Hepatocyte (in vitro differentiated cells): ENCODE data around the gene CRY1. TPM values are rescaled to one million over a fixed set of nuclear protein-coding genes. Genes with fewer than 3 reads are reported as not detected.

Experiments
- DNase-seq: peaks from one replicate; pipeline ENCODE4 v3.0.0-alpha.2; 2016; ENCODE audit warnings: low spot score
- H2AFZ ChIP-seq: fragments of 200-600 bp; sonication (generic); 2 replicates; pipeline ENCODE4 v1.6.0; 2016; ENCODE audit warnings: antibody characterized with exemption, mild to moderate bottlenecking
- H3K27ac ChIP-seq: fragments of 200-600 bp; sonication (generic); 2 replicates; pipeline ENCODE4 v1.5.1; 2016; ENCODE audit warnings: mild to moderate bottlenecking
- H3K27me3 ChIP-seq: fragments of 200-600 bp; sonication (generic); 2 replicates; pipeline ENCODE4 v1.6.1; 2016
- H3K36me3 ChIP-seq: fragments of 200-600 bp; sonication (generic); replicated peaks from 2 replicates; pipeline ENCODE4 v1.5.1; 2016; ENCODE audit warnings: low read depth; ENCODE audit not compliant: insufficient read depth
- H3K4me1 ChIP-seq: fragments of 200-600 bp; sonication (generic); 2 replicates; pipeline ENCODE4 v1.5.1; 2016; ENCODE audit warnings: mild to moderate bottlenecking, moderate library complexity; ENCODE audit not compliant: insufficient read depth
- H3K4me2 ChIP-seq: fragments of 200-600 bp; sonication (generic); 2 replicates; pipeline ENCODE4 v1.6.0; 2016
- H3K4me3 ChIP-seq: fragments of 200-600 bp; sonication (generic); 2 replicates; pipeline ENCODE4 v1.5.1; 2016; ENCODE audit warnings: mild to moderate bottlenecking
- H3K79me2 ChIP-seq: fragments of 200-600 bp; sonication (generic); 2 replicates; pipeline ENCODE4 v1.6.0; 2017; ENCODE audit warnings: mild to moderate bottlenecking
- H3K9me2 ChIP-seq: fragments of 200-600 bp; sonication (generic); replicated peaks from 2 replicates; pipeline ENCODE4 v1.6.0; 2017; ENCODE audit warnings: mild to moderate bottlenecking; ENCODE audit not compliant: insufficient read depth
- H3K9me3 ChIP-seq: fragments of 200-600 bp; sonication (generic); 2 replicates; pipeline ENCODE4 v1.5.1; 2016; ENCODE audit warnings: low read depth, mild to moderate bottlenecking
- H4K20me1 ChIP-seq: fragments of 200-600 bp; sonication (generic); 2 replicates; pipeline ENCODE4 v1.6.0; 2016; ENCODE audit warnings: mild to moderate bottlenecking; ENCODE audit not compliant: insufficient read depth, poor library complexity, severe bottlenecking
- CTCF ChIP-seq: fragments of 200-600 bp; sonication (generic); IDR thresholded peaks from 2 replicates; pipeline ENCODE4 v1.5.1; 2016; ENCODE audit warnings: antibody characterized with exemption, mild to moderate bottlenecking; ENCODE audit not compliant: poor library complexity
- EZH2 ChIP-seq: fragments of 200-600 bp; sonication (generic); IDR thresholded peaks from 2 replicates; pipeline ENCODE4 v1.6.1; 2016; ENCODE audit warnings: antibody characterized with exemption, mild to moderate bottlenecking, borderline replicate concordance
- EZH2phosphoT487 ChIP-seq: fragments of 200-600 bp; sonication (generic); IDR thresholded peaks from one replicate; pipeline ENCODE4 v1.6.1; 2018; ENCODE audit warnings: antibody characterized with exemption, mild to moderate bottlenecking, low read depth, moderate library complexity; ENCODE audit not compliant: unreplicated experiment, severe bottlenecking
- WGBS: methylation state at CpG from one replicate; pipeline ENCODE4 v1.1.6; 2016; ENCODE audit warnings: low lambda C conversion rate; ENCODE audit errors: missing lambda C conversion rate; 5-methylcytosine and 5-hydroxymethylcytosine counted together
- polyA plus RNA-seq: library from polyadenylated mRNA; unstranded; fragments of >200 nt; fragmentation: Nextera tagmentation; extraction: Ambion mirVana; gene quantifications from 2 replicates; pipeline ENCODE4 v1.2.1, GENCODE V29; 2016
- total RNA-seq: library from RNA; depleted of rRNA; stranded (reverse); fragments of >200 nt; gene quantifications from 2 replicates; pipeline ENCODE4 v1.2.3, GENCODE V29; 2014

CRY1 gene
- total and polyA plus RNA-seq, 2 experiments from 2014 or later: 29.1 to 34.6 TPM

DNA sequence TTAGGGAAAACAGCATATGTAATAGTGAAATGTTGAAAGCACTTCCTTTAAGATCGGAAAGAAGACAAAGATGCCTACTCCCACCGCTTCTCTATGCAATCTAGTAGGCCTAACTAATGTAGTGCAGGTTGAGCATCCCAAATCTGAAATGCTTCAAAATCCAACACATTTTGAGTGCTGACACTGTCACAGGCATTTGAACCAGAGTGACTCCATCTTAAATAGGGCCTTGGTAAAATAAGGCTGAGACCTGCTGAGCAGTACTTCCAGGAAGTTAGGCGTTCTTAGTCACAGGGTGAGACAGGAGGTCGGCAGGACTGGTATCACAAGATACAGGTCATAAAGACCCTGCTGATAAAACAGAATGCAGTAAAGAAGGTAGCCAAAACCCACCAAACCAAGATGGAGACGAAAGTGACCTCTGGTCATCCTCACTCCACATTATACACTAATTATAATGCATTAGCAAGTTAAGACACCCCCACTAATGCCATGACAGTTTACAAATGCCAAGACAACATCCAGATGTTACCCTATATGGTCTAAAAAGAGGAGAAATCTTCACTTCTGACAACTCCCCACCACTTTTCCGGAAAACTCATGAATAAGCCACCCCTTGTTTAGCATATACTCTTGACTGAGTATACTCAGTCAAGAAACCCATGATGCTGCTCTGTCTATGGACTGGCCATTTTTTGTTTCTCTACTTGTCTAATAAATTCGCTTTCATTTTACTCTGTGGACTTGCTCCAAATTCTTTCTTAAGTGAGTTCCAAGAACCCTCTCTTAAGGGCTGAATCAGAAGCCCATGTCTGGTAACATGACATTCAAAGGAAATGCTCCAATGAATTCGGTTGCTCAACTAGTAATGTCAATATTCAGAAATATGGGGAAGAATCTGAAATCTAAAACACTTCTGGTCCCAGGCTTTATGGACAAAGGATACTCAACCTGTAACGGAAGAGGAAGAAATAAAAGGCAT lies 59.3 kb downstream of the CRY1 start:
- no peak overlapping the region for H3K4me3 ChIP-seq
- TF ChIP-seq EZH2phosphoT487 (no peak), EZH2 (no peak), CTCF (no peak)
- 93% methylated on average over 9 of the region's 9 CpGs for whole genome bisulfite sequencing
- H3K9me2 ChIP-seq: no peaks in the 10 kb centered on the region
- peaks cover 2% of the 10 kb centered on the region for H3K4me1 ChIP-seq
- no peak overlapping the region for H2AFZ ChIP-seq
- H3K27me3 ChIP-seq: no peaks in the 10 kb centered on the region
- peaks cover 33% of the 10 kb centered on the region for H3K79me2 ChIP-seq
- DNase-seq: no peak
- H3K36me3 ChIP-seq: no peaks in the 10 kb centered on the region
- H4K20me1 ChIP-seq: no peaks in the 10 kb centered on the region
- H3K27ac ChIP-seq: no peak overlapping the region
- H3K9me3 ChIP-seq: no peaks in the 10 kb centered on the region
- H3K4me2 ChIP-seq: no peak overlapping the region

DNA sequence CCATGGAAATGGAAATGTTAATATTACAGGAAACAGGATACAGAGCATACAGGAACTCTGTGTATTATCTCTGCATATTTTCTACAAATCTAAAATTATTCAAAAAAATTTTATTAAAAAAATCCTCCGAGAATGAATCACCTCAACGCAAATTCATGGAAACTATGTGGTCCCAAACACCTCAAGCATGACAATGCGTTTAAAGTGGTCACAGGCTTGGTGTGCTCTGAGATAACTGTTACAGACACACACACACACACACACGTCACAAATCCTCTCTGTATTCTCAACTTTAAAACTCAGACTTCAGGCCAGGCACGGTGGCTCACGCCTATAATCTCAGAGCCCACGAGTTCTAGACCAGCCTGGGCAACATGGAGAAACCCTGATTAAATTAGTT lies 61.1 kb downstream of the CRY1 start:
- Histone ChIP-seq H3K27me3 (no peaks in the 10 kb centered on the region), H3K36me3 (no peaks in the 10 kb centered on the region), H3K4me1 (peaks cover 6% of the 10 kb centered on the region), H3K9me2 (no peaks in the 10 kb centered on the region), H3K9me3 (no peaks in the 10 kb centered on the region), H4K20me1 (no peaks in the 10 kb centered on the region), H2AFZ (no peak overlapping the region), H3K27ac (no peak overlapping the region), H3K4me3 (no peak overlapping the region), H3K4me2 (no peak overlapping the region), H3K79me2 (peaks cover 30% of the 10 kb centered on the region)
- no peak for DNase-seq
- 84% methylated on average over 7 of the region's 7 CpGs for WGBS
- TF ChIP-seq CTCF (no peak), EZH2 (no peak), EZH2phosphoT487 (no peak)

- no peaks in the 10 kb centered on the region for H3K9me3 ChIP-seq
- no peak overlapping the region for H2AFZ ChIP-seq
- no peaks in the 10 kb centered on the region for H3K27me3 ChIP-seq
- no peak overlapping the region for H3K27ac ChIP-seq
- H3K79me2 ChIP-seq: peaks cover 28% of the 10 kb centered on the region
- 75% methylated on average over 2 of the region's 2 CpGs for WGBS
- peaks cover 17% of the 10 kb centered on the region for H3K4me1 ChIP-seq
- no peaks in the 10 kb centered on the region for H3K36me3 ChIP-seq
- TF ChIP-seq CTCF (no peak), EZH2phosphoT487 (no peak)
- H3K4me2 ChIP-seq: no peak overlapping the region
- H4K20me1 ChIP-seq: no peaks in the 10 kb centered on the region
- H3K4me3 ChIP-seq: no peak overlapping the region
- DNase-seq: no peak
- H3K9me2 ChIP-seq: no peaks in the 10 kb centered on the region
Observed at GRCh38 chr12:107031061-107031460, 62.3 kb downstream of the CRY1 start.
